HG02973 (cell line): ENCODE data around the gene ATP1A4.
"Not testable (repeated sequence)": the region's sequence is repeated elsewhere in the genome, so short reads cannot be mapped to it uniquely, and the experiment has no call there.

Experiments
- ATAC-seq: cut with Tn5 transposase; IDR thresholded peaks from one replicate; pipeline ENCODE4 v1.9.1; 2021; ENCODE audit warnings: moderate library complexity; ENCODE audit not compliant: unreplicated experiment

ATP1A4 gene

GRCh38 chr1:160122978-160123495 is 28.4 kb upstream of the ATP1A4 start:
- no peak for ATAC-seq

GRCh38 chr1:160123726-160124125 is 27.7 kb upstream of the ATP1A4 start:
- ATAC-seq = no peak

- no peak for ATAC-seq
These were observed 26.5 kb upstream of the ATP1A4 start for GRCh38 chr1:160124705-160125478.

GRCh38 chr1:160125746-160126145 is 25.7 kb upstream of the ATP1A4 start:
- no peak for ATAC-seq

- not testable (repeated sequence) for ATAC-seq
These were observed 25.1 kb upstream of the ATP1A4 start for GRCh38 chr1:160126342-160126741.

- no peak for ATAC-seq
These were observed 24.0 kb upstream of the ATP1A4 start for GRCh38 chr1:160127381-160127780.

- ATAC-seq = no peak
These were observed 23.4 kb upstream of the ATP1A4 start for GRCh38 chr1:160127865-160128523.

- no peak for ATAC-seq
These were observed 22.8 kb upstream of the ATP1A4 start for GRCh38 chr1:160128636-160129035.

GRCh38 chr1:160129046-160129445 is 22.4 kb upstream of the ATP1A4 start:
- ATAC-seq = no peak

- ATAC-seq = no peak
These were observed 21.8 kb upstream of the ATP1A4 start for GRCh38 chr1:160129558-160129957.

GRCh38 chr1:160129966-160130365 is 21.4 kb upstream of the ATP1A4 start:
- no peak for ATAC-seq

GRCh38 chr1:160130486-160130885 is 20.9 kb upstream of the ATP1A4 start:
- ATAC-seq = no peak

- no peak for ATAC-seq
These were observed 20.5 kb upstream of the ATP1A4 start for GRCh38 chr1:160130939-160131338.

- ATAC-seq = no peak
These were observed 19.4 kb upstream of the ATP1A4 start for GRCh38 chr1:160131803-160132565.

GRCh38 chr1:160133990-160134770 is 17.2 kb upstream of the ATP1A4 start:
- no peak for ATAC-seq

- ATAC-seq = no peak
These were observed 16.4 kb upstream of the ATP1A4 start for GRCh38 chr1:160134791-160135572.

GRCh38 chr1:160136121-160136925 is 15.1 kb upstream of the ATP1A4 start:
- ATAC-seq = no peak

- no peak for ATAC-seq
These were observed 14.5 kb upstream of the ATP1A4 start for GRCh38 chr1:160136926-160137200.

- no peak for ATAC-seq
These were observed 14.1 kb upstream of the ATP1A4 start for GRCh38 chr1:160137216-160137862.
